HG02973 (cell line): ENCODE measurements around the gene ZNF705A.
"Not testable (repeated sequence)": the region's sequence is repeated elsewhere in the genome, so short reads cannot be mapped to it uniquely, and the experiment has no call there.

Experiments used
- ATAC-seq: cut with Tn5 transposase; IDR thresholded peaks from one replicate; pipeline ENCODE4 v1.9.1; 2021; ENCODE audit warnings: moderate library complexity; ENCODE audit not compliant: unreplicated experiment

The ZNF705A gene

DNA sequence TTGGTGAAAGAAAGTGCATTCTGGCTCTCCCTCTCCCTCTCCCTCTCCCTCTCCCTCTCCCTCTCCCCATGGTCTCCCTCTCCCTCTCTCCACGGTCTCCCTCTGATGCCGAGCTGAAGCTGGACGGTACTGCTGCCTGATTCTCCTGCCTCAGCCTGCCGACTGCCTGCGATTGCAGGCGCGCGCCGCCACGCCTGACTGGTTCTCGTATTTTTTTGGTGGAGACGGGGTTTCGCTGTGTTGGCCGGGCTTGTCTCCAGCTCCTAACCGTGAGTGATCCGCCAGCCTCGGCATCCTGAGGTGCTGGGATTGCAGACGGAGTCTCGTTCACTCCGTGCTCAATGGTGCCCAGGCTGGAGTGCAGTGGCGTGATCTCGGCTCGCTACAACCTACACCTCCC is 26.5 kb downstream of the ZNF705A start:
- not testable (repeated sequence) for ATAC-seq

DNA sequence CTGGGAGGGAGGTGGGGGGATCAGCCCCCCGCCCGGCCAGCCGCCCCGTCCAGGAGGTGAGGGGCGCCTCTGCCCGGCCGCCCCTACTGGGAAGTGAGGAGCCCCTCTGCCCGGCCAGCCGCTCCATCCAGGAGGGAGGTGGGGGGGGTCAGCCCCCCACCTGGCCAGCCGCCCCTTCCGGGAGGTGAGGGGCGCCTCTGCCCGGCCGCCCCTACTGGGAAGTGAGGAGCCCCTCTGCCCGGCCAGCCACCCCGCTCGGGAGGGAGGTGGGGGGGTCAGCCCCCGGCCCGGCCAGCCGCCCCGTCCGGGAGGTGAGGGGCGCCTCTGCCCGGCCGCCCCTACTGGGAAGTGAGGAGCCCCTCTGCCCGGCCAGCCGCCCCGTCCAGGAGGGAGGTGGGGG is 27.4 kb downstream of the ZNF705A start:
- ATAC-seq: not testable (repeated sequence)

DNA sequence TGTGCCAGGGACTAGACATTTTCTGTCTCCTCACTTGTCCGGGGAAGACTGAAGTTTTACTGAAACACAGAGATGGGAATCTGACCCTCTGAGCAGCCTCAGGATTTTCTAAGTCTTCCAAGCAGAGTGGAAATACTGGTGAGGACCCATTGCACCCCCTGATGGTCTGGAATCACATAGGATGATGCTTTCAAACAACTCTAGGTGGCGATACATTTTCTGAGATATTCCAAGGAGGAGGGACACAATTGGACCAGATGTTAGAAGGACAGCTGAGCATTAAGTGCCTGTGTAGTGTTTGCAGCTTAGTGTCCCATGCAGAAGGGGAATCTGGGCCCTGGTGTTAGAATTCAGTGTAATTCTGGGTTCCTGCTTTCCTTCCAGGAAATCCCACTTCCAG is 31.3 kb downstream of the ZNF705A start:
- not testable (repeated sequence) for ATAC-seq

DNA sequence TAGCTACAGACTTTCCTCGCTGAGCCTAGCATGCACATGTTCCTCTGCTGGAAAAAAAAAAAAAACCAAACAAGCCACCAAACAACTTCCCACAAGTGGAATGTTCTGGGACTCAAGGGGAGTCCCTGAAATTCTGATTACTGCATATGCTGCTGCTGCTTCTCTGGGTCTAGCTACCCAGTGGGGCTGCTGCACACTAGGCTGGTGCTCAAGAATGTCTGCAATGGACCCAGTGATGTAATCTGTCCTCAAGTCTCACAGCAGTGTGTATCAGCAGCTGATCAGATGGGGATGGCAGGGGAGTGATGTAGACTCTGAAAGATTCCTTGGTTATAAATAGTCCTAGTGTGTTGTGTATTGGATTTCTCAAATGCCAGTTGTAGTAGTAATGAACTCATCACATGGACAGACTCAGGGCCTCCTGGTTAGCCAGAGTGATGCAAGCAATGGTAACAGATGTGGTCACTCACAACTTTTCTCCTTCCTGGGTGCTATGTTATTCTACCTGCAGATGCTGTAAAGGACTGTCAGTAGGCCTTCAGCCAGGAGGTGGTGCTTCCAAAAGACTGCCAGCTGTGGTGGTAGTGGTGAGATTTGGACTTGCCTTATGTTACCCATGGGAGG is 41.0 kb downstream of the ZNF705A start:
- not testable (repeated sequence) for ATAC-seq

DNA sequence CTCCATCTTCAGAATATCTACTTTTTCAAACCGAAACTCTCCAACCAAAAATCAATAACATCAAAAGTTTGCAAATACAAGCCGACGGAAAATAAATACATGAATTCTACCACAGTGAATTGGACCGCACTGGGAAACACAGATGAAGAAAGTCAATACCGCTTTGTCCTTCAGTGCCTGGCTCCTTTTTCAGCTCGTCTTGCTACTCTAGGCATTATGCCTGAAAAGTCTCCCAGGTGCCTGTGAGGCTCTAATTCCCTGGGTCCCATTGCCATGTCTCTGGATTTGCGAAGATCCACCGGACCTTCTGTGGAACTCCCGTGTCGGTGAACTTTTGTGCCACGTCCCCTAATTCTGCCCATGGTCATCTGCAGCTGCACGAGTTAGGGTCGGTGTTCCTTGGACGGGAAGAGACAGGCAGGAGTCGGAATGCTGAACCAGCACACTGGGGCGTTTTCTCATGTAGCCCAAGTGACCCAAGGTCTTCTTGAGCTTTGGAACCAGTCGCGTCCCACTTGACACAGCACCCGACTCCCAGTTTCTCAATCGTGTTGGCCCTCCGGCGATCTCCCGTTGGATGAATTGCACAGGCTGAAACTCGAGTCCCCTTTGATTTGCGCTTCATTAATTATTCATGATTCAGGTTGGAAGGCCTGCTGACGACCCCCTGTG is 62.0 kb downstream of the ZNF705A start:
- not testable (repeated sequence) for ATAC-seq

DNA sequence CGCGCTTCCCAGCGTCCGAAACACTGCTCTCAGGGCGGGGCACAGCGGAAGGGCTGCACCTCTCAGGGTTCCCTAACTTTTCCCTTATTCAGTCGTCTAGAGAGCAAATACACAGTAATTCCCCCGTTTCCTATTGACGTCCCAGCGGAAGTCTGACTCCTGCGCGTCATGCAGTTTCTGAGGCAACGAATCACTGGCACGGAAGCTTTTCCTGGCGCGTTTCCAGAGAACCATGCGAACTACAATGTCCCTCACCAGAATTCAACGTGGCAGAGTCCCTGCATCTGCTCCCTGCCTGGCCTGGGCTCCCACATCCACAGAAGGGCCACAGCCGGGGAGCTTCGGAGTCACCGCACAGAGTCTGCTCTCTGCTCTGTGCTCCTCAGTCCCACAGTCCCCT is 64.6 kb downstream of the ZNF705A start:
- not testable (repeated sequence) for ATAC-seq

DNA sequence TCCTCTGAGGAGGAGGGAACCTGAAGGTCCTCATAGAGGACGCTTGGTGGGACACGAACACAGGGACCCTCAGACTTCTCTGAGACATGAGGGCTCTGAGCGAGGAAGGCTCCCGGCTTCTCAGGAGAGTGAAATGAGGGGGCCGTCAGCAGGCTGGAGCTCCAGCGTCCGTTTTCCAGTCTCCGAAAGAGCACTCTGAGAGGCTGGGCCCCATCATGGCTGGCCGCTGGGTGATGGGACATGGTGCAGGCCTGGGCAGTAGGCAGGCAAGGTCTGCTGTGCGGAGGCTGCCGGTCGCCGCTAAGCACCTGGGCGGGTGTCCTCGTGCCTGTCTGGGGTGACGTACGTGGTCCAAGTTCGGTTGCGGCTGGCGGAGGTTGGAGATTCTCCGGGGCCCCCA is 65.0 kb downstream of the ZNF705A start:
- not testable (repeated sequence) for ATAC-seq

DNA sequence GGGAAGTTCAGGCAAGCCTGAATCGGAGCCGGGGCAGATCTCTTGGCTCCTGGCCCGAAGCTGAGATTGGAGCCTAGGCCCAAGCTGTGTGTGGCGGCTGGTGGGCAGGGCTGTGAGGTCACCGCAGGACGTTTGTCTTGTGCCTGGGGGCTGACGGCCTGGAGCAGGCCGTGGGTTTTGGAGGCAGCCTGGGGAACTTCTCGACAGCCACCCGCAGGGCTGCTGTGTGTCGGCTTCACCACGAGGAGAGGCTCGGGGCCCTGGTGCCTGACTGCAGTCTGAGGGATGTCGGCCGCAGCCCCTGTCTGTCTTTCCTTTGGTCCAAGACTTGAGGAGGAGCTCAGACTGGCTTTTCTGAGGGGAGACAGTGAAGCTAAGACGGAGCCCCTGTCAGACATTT is 65.5 kb downstream of the ZNF705A start:
- not testable (repeated sequence) for ATAC-seq

DNA sequence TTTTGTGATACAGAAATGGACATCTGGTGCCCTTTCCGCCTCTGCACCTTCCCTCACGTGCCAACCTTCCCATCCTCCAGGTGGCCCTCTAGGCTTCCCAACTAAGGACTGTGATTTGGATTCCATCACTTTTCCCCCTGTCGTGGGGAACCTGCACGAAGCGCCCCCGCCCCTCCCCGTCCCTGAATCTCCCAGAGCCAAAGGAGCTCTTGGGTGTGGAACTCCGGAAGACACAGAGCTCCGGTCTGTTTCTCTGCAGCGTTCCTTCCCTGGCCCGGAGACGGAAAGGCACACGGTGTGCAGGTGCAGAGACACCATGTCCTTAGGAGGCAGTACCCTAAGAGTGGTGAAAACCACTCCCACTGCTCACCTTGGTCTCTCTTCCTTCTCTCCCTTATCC is 66.8 kb downstream of the ZNF705A start:
- ATAC-seq: not testable (repeated sequence)

DNA sequence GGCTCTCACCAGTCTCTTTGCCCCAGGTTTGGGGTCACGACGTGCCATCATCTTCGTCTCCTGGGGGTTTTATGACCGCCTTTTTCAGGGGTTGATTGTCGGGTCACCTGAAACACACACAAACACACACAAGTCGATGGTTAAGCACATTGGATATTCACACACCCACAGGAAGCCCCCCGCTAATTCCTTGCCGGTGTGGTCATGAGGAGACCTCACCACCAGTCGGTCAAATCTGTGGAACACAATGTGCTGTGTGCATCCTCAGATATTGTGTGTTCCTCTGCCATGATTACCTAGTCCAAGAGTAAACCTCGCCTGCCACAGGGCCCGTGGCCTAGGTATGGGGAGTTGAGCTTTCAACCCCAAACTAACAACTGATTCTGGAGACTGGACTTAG is 68.0 kb downstream of the ZNF705A start:
- ATAC-seq: not testable (repeated sequence)

DNA sequence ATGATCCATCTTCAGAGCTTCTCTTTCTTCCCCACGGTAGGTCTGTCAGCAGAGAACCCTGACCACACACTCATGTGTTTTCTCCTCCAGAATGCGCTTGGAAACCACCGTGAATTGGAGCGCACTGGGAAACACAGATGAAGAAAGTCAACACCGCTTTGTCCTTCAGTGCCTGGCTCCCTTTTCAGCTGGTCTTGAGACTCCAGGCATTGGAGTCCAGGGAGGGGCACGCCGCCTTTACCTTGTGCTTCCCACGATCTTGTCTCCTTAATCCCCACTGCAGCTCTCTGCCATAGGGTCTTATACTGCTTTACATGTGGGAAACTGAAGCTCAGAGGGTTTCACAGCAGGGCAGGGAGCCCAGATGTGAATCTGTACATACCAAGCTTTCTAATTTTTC is 69.5 kb downstream of the ZNF705A start:
- ATAC-seq: no peak

DNA sequence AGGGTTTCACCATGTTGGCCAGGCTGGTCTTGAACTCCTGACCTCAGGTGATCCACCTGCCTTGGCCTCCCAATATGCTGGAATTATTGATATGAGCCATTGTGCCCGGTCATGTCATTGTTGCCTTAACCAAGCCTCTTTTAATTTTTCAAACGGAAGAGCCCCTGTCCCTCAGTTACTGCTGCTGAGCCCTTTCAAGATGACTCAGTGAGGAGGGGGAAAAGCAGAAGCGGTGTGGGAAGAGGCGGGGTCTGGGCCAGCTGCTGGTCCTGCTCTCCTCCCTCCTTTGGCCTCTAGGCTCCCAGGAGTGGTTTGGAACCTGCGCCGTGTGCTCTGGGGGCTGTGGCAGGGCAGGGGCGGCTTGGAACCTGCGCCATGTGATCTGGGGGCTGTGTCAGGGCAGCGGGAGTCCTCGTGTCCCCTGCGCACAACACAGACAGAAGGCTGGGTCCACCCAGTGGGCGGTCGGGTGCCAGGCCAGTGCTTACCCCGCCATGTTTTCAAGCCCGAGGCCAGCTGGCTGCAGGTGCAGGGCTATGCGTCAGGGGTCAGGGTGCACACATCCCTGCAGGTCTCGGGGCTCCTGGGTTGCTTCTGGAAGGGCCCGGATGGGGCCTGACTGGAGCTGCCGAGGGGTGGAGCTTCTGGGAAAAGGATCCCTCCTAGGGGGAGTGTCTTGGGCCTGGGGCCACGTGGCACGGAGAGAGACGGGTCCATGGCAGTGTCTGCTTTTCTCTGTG is 70.3 kb downstream of the ZNF705A start, which contains the start of gene FAM90A1:
TSS of gene FAM90A1 (minus strand) at position 627 of the 740 bp plus-strand sequence. CDS start 2,786 bp downstream, outside the sequence.
- ATAC-seq: not testable (repeated sequence)

DNA sequence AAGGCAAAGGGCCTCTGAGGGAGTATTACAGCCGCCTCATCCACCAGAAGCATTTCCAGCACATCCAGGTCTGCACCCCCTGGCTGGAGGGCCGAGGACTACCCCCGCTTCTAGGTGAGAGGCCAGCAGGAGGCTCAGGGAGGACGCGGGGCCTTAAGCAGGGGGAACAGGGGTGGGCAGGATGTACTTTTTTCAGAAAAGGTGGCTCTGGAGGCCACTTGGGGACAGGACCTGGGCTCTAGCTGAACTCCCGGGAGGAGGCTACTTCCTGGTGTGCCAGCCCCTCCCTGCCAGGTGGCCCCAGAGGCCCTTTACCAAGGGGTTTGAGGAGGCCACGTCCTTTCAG is 70.9 kb downstream of the ZNF705A start:
- not testable (repeated sequence) for ATAC-seq

DNA sequence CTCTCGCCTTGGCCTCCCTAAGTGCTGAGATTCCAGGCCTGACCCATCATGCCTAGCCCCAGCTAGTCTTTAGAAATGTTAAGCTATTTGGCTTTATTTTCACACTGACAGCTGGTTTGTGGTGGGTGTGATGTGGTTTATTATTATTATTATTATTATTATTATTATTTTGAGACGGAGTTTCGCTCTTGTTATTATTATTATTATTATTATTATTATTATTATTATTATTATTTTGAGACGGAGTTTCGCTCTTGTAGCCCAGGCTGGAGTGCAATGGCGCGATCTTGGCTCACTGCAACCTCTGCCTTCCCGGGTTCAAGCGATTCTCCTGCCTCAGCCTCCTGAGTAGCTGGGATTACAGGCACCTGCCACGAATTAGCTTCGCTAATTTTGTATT is 71.8 kb downstream of the ZNF705A start:
- ATAC-seq: not testable (repeated sequence)

DNA sequence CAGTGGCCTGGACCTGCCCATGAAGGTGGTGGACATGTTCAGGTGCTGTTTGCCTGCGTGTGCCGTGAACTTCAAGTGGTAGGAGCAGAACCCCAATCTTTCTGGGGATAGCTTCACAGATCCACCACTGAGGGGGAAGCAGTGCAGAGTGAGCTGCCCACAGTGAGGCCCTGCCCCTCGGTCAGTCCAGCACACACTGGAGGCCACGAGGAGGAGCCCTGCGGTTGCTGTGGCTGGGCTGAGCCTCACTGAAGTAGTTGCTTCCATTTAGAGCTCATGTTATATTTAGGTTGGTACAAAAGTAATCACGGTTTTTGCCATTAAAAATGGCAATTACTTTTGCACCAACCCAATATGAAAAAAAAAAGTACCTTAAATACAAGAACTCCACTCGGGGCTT is 72.7 kb downstream of the ZNF705A start:
- not testable (repeated sequence) for ATAC-seq
